Measurements from ENCODE around the gene ARVCF.

Gene ARVCF

DNA sequence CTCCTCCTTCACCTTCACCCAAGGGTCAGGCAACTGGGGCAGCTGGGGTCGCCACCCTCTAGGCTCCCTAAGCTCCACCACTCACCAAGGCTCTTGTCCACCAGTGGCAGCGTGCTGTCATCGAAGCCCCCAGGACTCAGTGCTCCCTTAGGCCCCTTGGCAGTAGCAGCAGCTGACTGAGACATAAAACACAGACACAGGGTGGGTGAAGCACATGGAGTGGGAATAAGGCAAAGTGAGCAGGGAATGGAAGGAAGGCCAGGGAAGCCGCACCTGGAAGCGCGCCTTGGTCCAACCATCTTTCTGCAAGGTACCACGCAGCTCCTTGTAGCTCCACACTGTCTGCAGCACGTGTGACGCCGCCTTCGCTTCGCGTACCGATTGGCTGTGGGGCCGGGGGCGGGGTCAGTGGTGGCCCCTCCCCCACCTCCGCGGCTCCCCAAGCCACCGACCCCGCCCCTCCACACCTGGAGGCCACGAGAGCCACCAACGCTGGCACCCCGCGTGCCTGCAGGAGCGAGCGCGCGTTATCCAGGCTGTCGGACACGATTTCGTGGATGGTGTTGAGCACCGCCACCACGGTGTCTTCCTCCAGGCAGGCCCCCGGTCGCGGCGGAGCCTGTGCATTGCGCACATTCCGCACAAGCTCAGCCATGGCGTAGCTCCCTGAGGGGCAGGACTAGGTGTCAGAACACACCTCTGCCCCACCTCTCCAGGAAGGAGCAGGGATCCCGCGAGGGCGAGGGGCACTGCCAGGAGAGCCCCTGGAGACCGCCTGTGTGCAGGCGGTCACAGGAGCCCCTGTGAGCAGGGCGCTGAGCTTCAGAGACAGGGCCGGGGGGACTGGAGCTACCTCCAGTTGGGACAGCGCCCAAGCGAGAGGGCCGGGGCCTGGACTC is 43.7 kb downstream of the ARVCF start:
- Histone ChIP-seq H3K27ac (ENCODE audit: insufficient read depth, low read length, poor library complexity, severe bottlenecking) (no peak overlapping the region), H3K27me3 (replicated peaks; ENCODE audit: control insufficient read depth, insufficient read depth, low read length, poor library complexity, severe bottlenecking) (no peaks in the 10 kb centered on the region), H3K36me3 (ENCODE audit: control insufficient read depth, insufficient read depth, low read length) (no peaks in the 10 kb centered on the region), H3K9me3 (ENCODE audit: control insufficient read depth, low read length) (no peaks in the 10 kb centered on the region), H3K4me1 (ENCODE audit: control insufficient read depth, insufficient read depth, low read length, poor library complexity, severe bottlenecking) (peaks cover 4% of the 10 kb centered on the region), H3K4me3 (ENCODE audit: insufficient read depth, low read depth, low read length, poor library complexity, severe bottlenecking) (no peak overlapping the region)
- DNase-seq: no peak

GRCh38 chr22:19972251-19972650 is 44.4 kb downstream of the ARVCF start:
- H3K4me3 ChIP-seq (ENCODE audit: insufficient read depth, low read depth, low read length, poor library complexity, severe bottlenecking): no peak overlapping the region
- no peaks in the 10 kb centered on the region for H3K36me3 ChIP-seq (ENCODE audit: control insufficient read depth, insufficient read depth, low read length)
- H3K4me1 ChIP-seq (ENCODE audit: control insufficient read depth, insufficient read depth, low read length, poor library complexity, severe bottlenecking): peaks cover 4% of the 10 kb centered on the region
- no peaks in the 10 kb centered on the region for H3K9me3 ChIP-seq (ENCODE audit: control insufficient read depth, low read length)
- no peak for DNase-seq
- no peaks in the 10 kb centered on the region for H3K27me3 ChIP-seq (replicated peaks; ENCODE audit: control insufficient read depth, insufficient read depth, low read length, poor library complexity, severe bottlenecking)
- no peak overlapping the region for H3K27ac ChIP-seq (ENCODE audit: insufficient read depth, low read length, poor library complexity, severe bottlenecking)

- Histone ChIP-seq H3K27me3 (replicated peaks; ENCODE audit: control insufficient read depth, insufficient read depth, low read length, poor library complexity, severe bottlenecking) (no peaks in the 10 kb centered on the region), H3K36me3 (ENCODE audit: control insufficient read depth, insufficient read depth, low read length) (peaks cover 4% of the 10 kb centered on the region), H3K4me3 (ENCODE audit: insufficient read depth, low read depth, low read length, poor library complexity, severe bottlenecking) (no peak overlapping the region), H3K27ac (ENCODE audit: insufficient read depth, low read length, poor library complexity, severe bottlenecking) (no peak overlapping the region), H3K4me1 (ENCODE audit: control insufficient read depth, insufficient read depth, low read length, poor library complexity, severe bottlenecking) (peaks cover 4% of the 10 kb centered on the region), H3K9me3 (ENCODE audit: control insufficient read depth, low read length) (no peaks in the 10 kb centered on the region)
- no peak for DNase-seq
Observed at GRCh38 chr22:19971276-19972124, 45.1 kb downstream of the ARVCF start.

DNA sequence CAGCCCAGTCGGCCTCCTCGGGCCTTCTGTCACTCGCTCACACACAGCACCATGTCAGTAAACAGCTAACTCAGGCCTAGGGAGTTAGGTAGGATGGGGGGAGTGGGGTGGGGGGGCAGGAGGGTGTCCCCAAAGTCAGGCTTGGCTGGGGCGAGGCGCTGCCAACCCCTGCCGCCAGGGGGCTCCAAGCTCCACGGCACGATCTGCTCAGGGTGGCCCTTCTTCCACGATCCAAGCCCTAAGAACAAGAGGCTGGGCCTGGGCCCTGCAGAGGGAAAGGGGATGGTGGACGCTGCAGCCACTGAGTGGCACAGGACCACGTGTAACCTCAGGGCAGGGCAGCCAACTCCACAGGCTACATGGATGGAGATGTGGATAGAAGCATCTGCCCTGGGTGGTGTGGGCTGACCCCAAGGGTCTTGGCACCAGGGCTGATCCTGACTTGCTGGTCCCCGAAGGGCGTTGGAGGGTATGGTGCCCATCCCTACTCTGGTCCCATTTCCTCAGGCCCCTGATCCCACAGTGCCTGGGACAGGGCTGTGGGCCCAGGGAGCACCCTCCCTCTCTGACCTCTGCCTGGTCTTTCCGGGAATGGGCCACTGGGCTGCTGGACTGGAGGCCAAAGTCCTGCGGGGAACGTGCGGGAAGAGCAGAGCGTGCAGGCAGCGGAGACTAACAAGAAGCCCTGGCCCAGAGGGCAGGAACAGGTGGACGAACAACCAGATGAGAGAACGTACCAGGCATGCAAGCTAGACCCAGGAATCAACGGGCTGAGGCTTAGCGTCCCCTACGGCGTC is 45.9 kb downstream of the ARVCF start:
- peak; percentile 54 to 62 (median 56) for DNase-seq
- H3K36me3 ChIP-seq (ENCODE audit: control insufficient read depth, insufficient read depth, low read length): peaks cover 4% of the 10 kb centered on the region
- H3K4me1 ChIP-seq (ENCODE audit: control insufficient read depth, insufficient read depth, low read length, poor library complexity, severe bottlenecking): peaks cover 4% of the 10 kb centered on the region
- no peak overlapping the region for H3K4me3 ChIP-seq (ENCODE audit: insufficient read depth, low read depth, low read length, poor library complexity, severe bottlenecking)
- H3K9me3 ChIP-seq (ENCODE audit: control insufficient read depth, low read length): no peaks in the 10 kb centered on the region
- H3K27ac ChIP-seq (ENCODE audit: insufficient read depth, low read length, poor library complexity, severe bottlenecking): no peak overlapping the region
- H3K27me3 ChIP-seq (replicated peaks; ENCODE audit: control insufficient read depth, insufficient read depth, low read length, poor library complexity, severe bottlenecking): no peaks in the 10 kb centered on the region

GRCh38 chr22:19970031-19970478 is 46.6 kb downstream of the ARVCF start:
- no peak overlapping the region for H3K4me3 ChIP-seq (ENCODE audit: insufficient read depth, low read depth, low read length, poor library complexity, severe bottlenecking)
- DNase-seq: no peak
- H3K27me3 ChIP-seq (replicated peaks; ENCODE audit: control insufficient read depth, insufficient read depth, low read length, poor library complexity, severe bottlenecking): no peaks in the 10 kb centered on the region
- peaks cover 4% of the 10 kb centered on the region for H3K36me3 ChIP-seq (ENCODE audit: control insufficient read depth, insufficient read depth, low read length)
- peaks cover 4% of the 10 kb centered on the region for H3K4me1 ChIP-seq (ENCODE audit: control insufficient read depth, insufficient read depth, low read length, poor library complexity, severe bottlenecking)
- no peaks in the 10 kb centered on the region for H3K9me3 ChIP-seq (ENCODE audit: control insufficient read depth, low read length)
- no peak overlapping the region for H3K27ac ChIP-seq (ENCODE audit: insufficient read depth, low read length, poor library complexity, severe bottlenecking)

- no peak overlapping the region for H3K4me3 ChIP-seq (ENCODE audit: insufficient read depth, low read depth, low read length, poor library complexity, severe bottlenecking)
- no peaks in the 10 kb centered on the region for H3K9me3 ChIP-seq (ENCODE audit: control insufficient read depth, low read length)
- peaks cover 4% of the 10 kb centered on the region for H3K4me1 ChIP-seq (ENCODE audit: control insufficient read depth, insufficient read depth, low read length, poor library complexity, severe bottlenecking)
- DNase-seq: no peak
- peaks cover 4% of the 10 kb centered on the region for H3K36me3 ChIP-seq (ENCODE audit: control insufficient read depth, insufficient read depth, low read length)
- no peaks in the 10 kb centered on the region for H3K27me3 ChIP-seq (replicated peaks; ENCODE audit: control insufficient read depth, insufficient read depth, low read length, poor library complexity, severe bottlenecking)
- no peak overlapping the region for H3K27ac ChIP-seq (ENCODE audit: insufficient read depth, low read length, poor library complexity, severe bottlenecking)
Observed at GRCh38 chr22:19969141-19969928, 47.3 kb downstream of the ARVCF start.

DNA sequence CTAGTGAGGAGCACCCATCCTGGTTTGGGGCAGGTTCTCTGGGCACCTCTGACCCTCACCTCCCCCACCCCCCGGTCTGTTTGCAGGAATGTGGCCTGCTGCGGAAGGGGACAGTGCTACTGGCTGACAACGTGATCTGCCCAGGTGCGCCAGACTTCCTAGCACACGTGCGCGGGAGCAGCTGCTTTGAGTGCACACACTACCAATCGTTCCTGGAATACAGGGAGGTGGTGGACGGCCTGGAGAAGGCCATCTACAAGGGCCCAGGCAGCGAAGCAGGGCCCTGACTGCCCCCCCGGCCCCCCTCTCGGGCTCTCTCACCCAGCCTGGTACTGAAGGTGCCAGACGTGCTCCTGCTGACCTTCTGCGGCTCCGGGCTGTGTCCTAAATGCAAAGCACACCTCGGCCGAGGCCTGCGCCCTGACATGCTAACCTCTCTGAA is 48.2 kb downstream of the ARVCF start:
- Histone ChIP-seq H3K9me3 (ENCODE audit: control insufficient read depth, low read length) (no peaks in the 10 kb centered on the region), H3K4me1 (ENCODE audit: control insufficient read depth, insufficient read depth, low read length, poor library complexity, severe bottlenecking) (peaks cover 4% of the 10 kb centered on the region), H3K27me3 (replicated peaks; ENCODE audit: control insufficient read depth, insufficient read depth, low read length, poor library complexity, severe bottlenecking) (no peaks in the 10 kb centered on the region), H3K4me3 (ENCODE audit: insufficient read depth, low read depth, low read length, poor library complexity, severe bottlenecking) (no peak overlapping the region), H3K36me3 (ENCODE audit: control insufficient read depth, insufficient read depth, low read length) (peaks cover 4% of the 10 kb centered on the region), H3K27ac (ENCODE audit: insufficient read depth, low read length, poor library complexity, severe bottlenecking) (no peak overlapping the region)
- DNase-seq: no peak

DNA sequence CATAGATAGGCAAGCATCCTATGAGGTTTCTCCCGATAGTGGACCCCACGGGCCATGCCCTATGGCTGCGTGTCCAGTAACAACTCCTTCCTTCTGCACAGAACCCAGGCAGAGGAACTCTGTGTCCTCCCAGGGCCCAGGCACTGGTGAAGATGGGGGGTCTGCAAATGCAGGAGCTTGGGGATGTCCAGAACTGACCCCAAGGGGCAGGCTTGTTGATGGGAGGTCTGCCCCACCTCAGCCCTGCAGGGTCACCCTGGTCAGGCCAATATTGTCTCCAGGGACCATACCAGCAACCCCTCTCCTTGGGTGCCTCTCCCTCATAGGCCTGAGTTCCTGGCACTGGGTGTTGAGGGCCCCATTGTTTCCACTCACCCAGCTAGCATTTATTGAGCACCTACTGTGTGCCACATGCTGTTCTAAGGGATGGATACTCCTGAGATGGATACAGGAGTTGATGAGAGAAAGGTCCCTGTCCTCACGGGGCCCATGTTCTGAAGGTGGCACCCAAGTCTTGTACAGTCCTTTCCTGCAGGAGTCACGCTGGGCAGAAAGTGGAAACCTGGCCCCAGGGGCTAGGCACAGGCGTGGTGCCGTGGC is 48.7 kb downstream of the ARVCF start:
- no peak for DNase-seq
- H3K36me3 ChIP-seq (ENCODE audit: control insufficient read depth, insufficient read depth, low read length): peaks cover 4% of the 10 kb centered on the region

More for the DNA sequence above, 48.7 kb downstream of the ARVCF start:
- peaks cover 4% of the 10 kb centered on the region for H3K4me1 ChIP-seq (ENCODE audit: control insufficient read depth, insufficient read depth, low read length, poor library complexity, severe bottlenecking)
- H3K4me3 ChIP-seq (ENCODE audit: insufficient read depth, low read depth, low read length, poor library complexity, severe bottlenecking): no peak overlapping the region
- no peaks in the 10 kb centered on the region for H3K9me3 ChIP-seq (ENCODE audit: control insufficient read depth, low read length)
- no peaks in the 10 kb centered on the region for H3K27me3 ChIP-seq (replicated peaks; ENCODE audit: control insufficient read depth, insufficient read depth, low read length, poor library complexity, severe bottlenecking)
- no peak overlapping the region for H3K27ac ChIP-seq (ENCODE audit: insufficient read depth, low read length, poor library complexity, severe bottlenecking)

All from effector memory CD4-positive, alpha-beta T cell (primary cell).